ENCODE results near the gene GNAT3.

GNAT3 gene

GRCh38 chr7:80511964-80512363 lies at the start of gene GNAT3:
Gene GNAT3, minus strand, starts transcription at chr7:80512064. Its CDS starts 138 bp downstream, at chr7:80511926.
- DNase-seq: no peak

GRCh38 chr7:80558116-80558515 lies 46.3 kb upstream of the GNAT3 start:
- no peak for DNase-seq

GRCh38 chr7:80552031-80552694 lies 40.3 kb upstream of the GNAT3 start:
- no peak for DNase-seq

DNA sequence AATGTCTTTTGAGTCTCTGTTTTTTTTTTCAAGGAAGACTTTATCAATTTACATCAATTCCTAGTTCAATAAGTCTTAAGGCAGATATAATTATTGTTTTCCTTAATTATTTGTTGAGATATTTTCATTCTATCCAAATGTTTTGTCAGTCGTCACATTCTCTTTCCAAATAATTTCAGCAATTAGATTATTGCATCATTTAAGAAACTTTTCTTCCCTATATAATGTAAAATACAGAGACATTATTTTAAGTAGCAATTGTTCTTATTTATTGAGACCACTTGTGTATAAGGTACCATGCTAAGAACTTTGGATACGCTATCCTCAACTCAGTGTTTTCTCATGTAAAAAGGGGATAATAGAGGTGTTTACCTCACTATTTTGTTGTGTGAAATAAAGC lies 38.1 kb upstream of the GNAT3 start:
- DNase-seq: no peak

DNA sequence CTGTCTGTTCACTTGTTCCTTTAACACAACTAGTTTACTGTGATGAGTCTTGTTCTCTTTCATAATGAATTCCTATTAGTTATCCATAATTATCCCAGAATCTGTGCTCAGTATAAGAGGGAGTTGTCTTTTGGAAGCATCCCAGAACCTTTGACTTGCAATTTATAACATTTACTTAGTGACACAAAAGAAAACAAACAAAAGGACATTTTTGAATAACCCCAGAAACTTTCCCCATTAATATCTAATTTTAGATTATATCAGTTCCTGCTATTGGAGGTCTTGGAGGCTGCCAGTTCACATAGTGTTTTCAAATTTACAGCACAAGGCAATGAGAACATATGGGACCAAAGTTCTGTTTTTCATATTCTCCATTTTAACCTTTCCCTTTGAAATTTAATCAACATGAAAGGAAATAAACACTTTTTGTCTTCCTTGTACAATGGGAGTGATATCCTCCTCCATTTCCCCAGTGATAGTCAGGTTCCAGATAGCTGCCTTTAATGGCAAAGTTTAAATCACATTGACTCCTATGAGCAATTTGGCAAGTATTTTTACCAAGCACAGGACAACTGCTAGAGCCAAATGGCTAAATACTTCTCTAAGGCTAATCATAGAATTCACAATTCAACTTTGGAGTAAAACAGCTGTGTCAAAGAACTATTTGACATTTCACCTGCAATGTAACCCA lies 37.1 kb upstream of the GNAT3 start:
- DNase-seq: no peak

- DNase-seq: no peak
Observed at GRCh38 chr7:80542398-80542797, 30.5 kb upstream of the GNAT3 start.

GRCh38 chr7:80540836-80541235 lies 29.0 kb upstream of the GNAT3 start:
- DNase-seq: no peak

DNA sequence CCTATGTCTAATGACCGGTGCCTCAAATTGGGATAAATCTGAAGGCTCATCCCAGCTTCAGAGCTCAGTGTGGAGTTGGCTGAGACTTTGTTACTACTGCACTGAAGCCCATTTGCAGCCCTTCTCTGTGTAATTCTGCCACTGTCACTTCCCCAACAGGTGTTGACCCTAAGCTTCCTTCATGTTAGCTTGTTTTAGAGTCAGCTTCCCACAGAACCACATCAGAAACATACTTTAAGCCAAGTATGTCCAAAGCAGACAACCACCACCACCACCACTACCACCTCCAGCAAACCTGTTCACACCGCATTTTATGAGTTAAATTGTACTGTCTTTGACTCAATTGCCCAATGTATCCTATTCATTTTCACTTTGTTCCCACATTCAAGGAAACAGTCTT lies 25.2 kb upstream of the GNAT3 start:
- DNase-seq: no peak

DNA sequence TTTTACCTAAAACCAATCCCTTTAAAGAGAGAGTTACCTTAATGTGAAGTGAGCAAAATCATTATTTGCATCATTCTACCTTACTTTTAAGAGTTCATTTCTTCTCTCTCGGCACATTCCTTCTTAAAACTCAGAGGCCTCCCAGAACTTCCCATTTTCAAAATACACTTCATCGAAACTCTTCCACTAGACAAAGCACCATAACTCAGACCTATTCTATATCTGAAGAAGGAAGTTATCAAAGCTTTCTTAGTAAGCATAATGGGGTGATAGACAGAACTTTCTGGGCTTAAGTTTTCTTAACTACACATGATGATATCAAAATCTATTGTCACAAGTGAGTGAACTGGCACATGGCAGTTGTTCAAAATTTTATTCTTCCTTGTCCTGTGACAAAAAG lies 24.6 kb upstream of the GNAT3 start:
- no peak for DNase-seq

- no peak for DNase-seq
Observed at GRCh38 chr7:80533287-80533686, 21.4 kb upstream of the GNAT3 start.

DNA sequence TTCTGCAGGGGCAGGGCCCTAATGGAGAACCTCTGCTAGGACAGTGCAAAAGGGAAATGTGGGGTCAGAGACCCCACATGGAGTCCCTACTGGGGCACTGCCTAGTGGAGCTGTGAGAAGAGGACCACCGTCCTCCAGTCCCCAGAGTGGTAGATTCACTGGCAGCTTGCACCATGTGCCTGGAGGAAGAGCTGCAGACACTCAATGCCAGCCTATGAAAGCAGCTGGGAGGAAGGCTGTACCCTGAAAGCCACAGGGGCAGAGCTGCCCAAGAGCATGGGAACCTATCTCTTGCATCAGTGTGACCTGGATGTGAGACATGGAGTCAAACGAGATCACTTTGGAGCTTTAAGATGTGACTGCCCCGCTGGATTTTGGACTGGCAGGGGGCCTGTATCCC lies 20.3 kb upstream of the GNAT3 start:
- no peak for DNase-seq

DNA sequence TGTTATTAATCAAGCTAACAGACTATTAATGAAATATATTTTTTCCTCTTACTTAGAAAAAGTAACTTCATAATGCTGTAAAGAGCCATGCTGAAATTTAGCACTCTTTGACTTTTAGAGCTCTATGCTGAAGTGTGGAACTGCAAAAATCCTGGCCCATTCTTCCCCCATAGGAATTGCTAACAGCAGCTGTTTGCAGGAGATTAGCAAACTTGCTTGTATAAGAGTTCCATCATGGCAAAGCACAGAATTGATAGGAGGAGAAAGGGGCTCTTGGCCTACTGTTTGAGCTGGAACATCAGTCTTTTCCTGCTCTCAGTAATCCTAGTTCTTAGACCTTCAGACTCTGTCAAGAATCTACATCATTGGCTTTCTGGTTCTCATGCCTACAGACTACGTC lies 18.3 kb upstream of the GNAT3 start:
- no peak for DNase-seq

DNA sequence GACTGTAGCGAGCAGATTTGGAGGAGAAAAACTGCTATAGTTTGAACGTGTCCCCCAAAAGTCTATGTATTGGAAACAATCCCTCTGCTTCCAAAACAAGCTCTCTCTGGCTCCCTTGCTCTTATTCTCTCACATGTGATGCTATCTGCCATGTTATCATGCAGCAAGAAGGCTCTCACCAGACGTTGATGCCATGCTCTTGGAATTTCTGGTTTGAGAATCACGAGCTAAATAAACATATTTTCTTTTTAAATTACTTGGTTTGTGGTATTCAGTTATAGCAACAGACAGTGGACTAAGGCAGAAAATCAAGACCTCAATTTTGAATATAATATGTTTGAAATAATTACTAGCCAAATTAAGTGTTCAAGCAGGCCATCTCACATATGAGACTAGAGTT lies 17.5 kb upstream of the GNAT3 start:
- no peak for DNase-seq

DNA sequence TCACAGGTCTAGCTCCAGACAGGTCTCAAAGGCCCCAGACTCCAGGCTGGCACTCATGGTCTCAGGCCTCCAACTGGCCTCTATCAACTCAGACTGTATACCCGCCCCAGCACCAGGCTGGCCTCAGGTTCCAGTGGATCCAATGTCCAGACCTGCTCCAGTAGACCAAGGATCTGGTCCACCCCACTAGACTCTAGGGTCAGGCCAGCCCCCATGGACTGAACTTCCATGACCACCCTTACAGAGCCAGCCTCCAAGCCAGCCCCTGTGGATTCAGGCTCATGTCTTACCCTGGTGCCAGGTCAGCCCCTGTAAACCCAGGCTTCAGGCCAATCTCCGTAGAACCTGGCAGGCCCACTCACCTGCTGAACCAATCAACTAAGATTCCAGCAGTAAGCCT lies 16.8 kb upstream of the GNAT3 start:
- DNase-seq: no peak

DNA sequence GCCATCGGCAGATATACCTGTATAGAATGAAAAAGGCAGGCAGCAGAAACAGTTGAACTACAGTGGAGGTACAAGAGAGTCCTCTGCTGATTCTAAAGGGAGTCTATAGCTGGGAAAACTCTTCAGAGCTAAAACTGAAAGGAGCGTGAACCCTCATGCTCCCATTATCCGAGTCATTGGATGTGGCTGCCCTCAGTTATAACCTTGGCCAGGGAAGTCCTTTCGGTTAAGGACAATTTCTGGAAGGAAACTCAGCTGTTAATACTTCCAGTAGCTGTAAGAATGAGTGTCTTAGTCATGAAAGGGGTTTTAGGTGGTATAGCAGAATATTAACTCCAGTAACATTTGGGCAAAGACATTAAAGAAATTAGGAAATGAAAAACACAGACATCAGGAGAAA lies 14.6 kb upstream of the GNAT3 start:
- no peak for DNase-seq

DNA sequence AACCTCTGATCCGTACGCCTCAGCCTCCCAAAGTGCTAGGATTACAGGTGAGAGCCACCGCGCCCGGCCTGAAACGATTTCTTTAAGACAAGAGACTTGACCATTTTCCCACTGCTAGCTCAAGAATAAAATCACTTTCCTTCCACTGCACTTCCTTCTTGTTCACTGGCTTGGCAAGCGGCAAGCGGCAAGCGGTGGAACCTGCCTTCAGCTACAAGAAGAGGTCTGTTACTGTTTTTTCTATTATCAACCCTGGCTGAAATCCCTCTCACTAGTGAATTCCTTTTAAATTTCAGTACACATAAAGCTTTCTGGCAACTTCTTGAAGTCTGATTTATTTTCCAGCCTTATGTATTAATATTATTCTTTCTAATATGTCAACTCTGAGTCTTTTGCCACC lies 12.8 kb upstream of the GNAT3 start:
- no peak for DNase-seq

DNA sequence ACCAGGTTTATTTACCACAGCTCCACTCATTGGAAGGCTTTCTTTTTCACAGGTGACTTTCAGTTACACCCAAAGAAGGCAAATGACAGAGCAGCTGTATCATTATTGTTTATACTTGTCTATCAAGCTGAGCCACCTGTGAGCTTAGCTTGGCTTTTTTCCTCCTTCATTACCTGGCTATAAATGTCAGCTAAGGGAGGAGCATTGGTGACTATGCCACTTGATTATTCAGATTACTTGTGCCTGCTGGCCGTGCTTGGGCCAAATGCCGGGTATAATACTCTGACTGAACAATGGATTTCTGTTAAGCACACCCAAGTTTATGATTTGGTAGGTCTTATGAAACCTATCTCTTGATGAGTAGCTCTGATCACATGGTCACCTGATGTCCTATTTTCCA lies 9.9 kb upstream of the GNAT3 start:
- DNase-seq: no peak

DNA sequence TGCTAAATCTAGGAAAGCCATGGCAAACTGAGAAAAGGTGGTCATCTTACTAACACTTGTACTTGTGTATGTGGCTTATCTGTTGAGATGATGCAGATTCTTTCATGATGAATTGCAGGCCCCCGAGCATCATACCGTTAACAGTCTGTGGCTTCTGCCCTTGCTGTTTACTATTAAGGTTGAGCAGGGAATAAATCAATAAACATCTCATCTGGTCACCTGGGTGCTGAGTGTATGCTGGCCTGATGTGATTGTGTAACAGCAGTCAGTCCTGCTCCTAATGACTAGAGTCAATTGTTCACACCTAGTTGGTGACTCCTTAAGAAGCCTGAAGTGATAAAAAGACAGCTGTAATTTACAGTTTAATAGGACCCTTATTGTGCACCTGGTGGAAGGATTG lies 8.3 kb upstream of the GNAT3 start:
- DNase-seq: no peak

- DNase-seq: no peak
Observed at GRCh38 chr7:80517282-80517747, 5.5 kb upstream of the GNAT3 start.

- DNase-seq: no peak
Observed at GRCh38 chr7:80515298-80515697, 3.4 kb upstream of the GNAT3 start.

DNA sequence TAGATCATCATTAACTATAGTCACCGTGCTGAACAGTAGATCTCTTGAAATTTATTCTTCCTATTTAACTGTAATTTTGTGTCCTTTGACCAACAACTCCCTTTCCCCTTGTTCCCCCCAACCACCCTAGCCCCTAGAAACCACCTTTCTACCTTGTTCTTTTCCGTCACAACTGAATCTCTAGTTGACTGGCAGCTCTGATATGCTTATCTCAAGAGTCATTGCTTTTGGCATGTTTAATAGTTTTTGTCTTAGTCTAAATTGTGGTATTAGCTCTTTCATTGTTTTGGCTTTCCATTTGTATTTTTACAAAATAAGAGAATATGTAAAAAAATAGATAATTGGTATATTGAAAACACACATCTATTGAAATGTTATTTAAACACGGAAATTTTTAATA lies 1.8 kb downstream of the GNAT3 start:
- no peak for DNase-seq

GRCh38 chr7:80508440-80508839 lies 3.4 kb downstream of the GNAT3 start:
- DNase-seq: no peak

DNA sequence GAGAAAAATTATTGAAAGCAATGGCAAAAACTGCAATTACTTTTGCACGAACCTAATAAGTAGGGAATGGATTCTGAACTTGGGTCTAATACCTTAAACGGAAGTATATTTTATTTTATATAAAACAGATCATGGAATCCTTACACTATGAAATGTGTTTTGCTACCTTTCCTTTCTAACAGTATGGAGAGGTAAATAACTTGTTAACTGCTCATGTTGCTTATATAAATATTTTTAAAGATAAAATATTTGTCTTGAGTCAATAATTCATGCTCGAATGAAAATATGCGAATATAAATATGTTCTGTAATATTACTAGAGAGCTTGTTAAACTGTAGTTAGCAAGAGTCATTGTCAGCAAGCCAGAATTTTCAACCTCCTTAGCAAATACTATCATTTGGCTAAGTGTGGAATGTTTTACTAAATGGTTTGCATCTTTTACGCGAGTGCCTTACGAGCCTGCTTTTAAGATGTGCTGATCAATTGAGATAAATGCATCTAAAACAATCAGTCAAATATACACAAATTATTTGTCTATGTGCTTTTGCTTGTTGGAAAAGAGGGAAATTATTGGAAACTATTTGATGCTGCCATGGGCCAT lies 5.9 kb downstream of the GNAT3 start:
- DNase-seq: no peak

Measured in nucleus accumbens (tissue), 56 donors.